Upper lobe of left lung (tissue), 6 donors: ENCODE measurements around the gene SELENOO. TPM values are rescaled to one million over a fixed set of nuclear protein-coding genes. Genes with fewer than 3 reads are reported as not detected.

Experiments
- ATAC-seq, 2 donors: fragments of 200-7000 bp; cut with Tn5 transposase; one replicate each; pipeline ENCODE4 v1.9.1; 2022; ENCODE audit warnings: mild to moderate bottlenecking in 2 of 2, moderate library complexity in 2 of 2; ENCODE audit not compliant: low FRiP score in 2 of 2
- DNase-seq, 2 donors: peaks; one replicate each; pipeline ENCODE4 v3.0.0-alpha.2; 2019 to 2020
- H3K27ac ChIP-seq, 4 donors: fragments of 200-600 bp; sonication (generic); one replicate each; pipeline ENCODE4 v1.5.1; 2016 to 2019
- H3K27me3 ChIP-seq, 4 donors: fragments of 200-600 bp; sonication (generic); one replicate each; pipeline ENCODE4 v1.5.1; 2017 to 2019
- H3K36me3 ChIP-seq, 4 donors: fragments of 200-600 bp; sonication (generic); one replicate each; pipeline ENCODE4 v1.5.1; 2016 to 2019
- H3K4me1 ChIP-seq, 4 donors: fragments of 200-600 bp; sonication (generic); one replicate each; pipeline ENCODE4 v1.5.1; 2018 to 2019
- H3K4me3 ChIP-seq, 4 donors: fragments of 200-600 bp; sonication (generic); one replicate each; pipeline ENCODE4 v1.5.1; 2017 to 2019; ENCODE audit warnings: mild to moderate bottlenecking in 2 of 4, moderate library complexity in 1 of 4
- H3K9me3 ChIP-seq, 4 donors: fragments of 200-600 bp; sonication (generic); one replicate each; pipeline ENCODE4 v1.5.1; 2018 to 2019
- EP300 ChIP-seq, 4 donors: sonication (generic); formaldehyde crosslinking; IDR thresholded peaks; one replicate each; pipeline ENCODE4 v1.5.1; 2017; ENCODE audit warnings: antibody characterized with exemption in 4 of 4, control low read depth in 2 of 4
- POLR2A ChIP-seq, 4 donors: fragments of 450-650 bp; IDR thresholded peaks; one replicate each; pipeline ENCODE4 v1.5.1; 2016 to 2017; ENCODE audit warnings: antibody characterized with exemption in 4 of 4, mild to moderate bottlenecking in 2 of 4
- POLR2AphosphoS5 ChIP-seq, 2 donors: sonication (generic); formaldehyde crosslinking; IDR thresholded peaks; one replicate each; pipeline ENCODE4 v1.5.1; 2017; ENCODE audit warnings: antibody characterized with exemption in 2 of 2
- WGBS, 2 donors: methylation state at CpG; one replicate each; pipeline ENCODE4 v1.1.5; 2017 to 2018; 5-methylcytosine and 5-hydroxymethylcytosine counted together
- total RNA-seq, 6 donors: library from RNA; depleted of rRNA in 4 of 6; stranded (reverse); fragments of >200 nt in 4 of 6; gene quantifications; one replicate each; pipeline versions ENCODE4 v1.1.0 to v1.2.1, GENCODE V29; 2016 to 2021
- TF ChIP-seq, protein P1 (sequence below), 6 experiments: fragments of 450-650 bp in 4 of 6; fragments of 200-600 bp in 2 of 6; sonication (generic) in 2 of 6; IDR thresholded peaks; one replicate each; pipeline ENCODE4 v1.5.1; 2016 to 2019; ENCODE audit warnings: antibody characterized with exemption in 6 of 6
- donor health status: DM: no; HTN: no; CAD: no; lungs with moderate emphysema.
- donor health status: DM: no; HTN: yes; CAD: no; lungs with severe emphysema.

Gene SELENOO
- total RNA-seq, 6 donors from 2014 or later, result 23.1 to 102 (median 28.9) TPM

GRCh38 chr22:50184902-50185374, 15.9 kb upstream of the SELENOO start:
- TF ChIP-seq, protein P1, sequence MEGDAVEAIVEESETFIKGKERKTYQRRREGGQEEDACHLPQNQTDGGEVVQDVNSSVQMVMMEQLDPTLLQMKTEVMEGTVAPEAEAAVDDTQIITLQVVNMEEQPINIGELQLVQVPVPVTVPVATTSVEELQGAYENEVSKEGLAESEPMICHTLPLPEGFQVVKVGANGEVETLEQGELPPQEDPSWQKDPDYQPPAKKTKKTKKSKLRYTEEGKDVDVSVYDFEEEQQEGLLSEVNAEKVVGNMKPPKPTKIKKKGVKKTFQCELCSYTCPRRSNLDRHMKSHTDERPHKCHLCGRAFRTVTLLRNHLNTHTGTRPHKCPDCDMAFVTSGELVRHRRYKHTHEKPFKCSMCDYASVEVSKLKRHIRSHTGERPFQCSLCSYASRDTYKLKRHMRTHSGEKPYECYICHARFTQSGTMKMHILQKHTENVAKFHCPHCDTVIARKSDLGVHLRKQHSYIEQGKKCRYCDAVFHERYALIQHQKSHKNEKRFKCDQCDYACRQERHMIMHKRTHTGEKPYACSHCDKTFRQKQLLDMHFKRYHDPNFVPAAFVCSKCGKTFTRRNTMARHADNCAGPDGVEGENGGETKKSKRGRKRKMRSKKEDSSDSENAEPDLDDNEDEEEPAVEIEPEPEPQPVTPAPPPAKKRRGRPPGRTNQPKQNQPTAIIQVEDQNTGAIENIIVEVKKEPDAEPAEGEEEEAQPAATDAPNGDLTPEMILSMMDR (IDR thresholded peaks at IDR 0.05), result no peak
- TF ChIP-seq EP300 (IDR thresholded peaks at IDR 0.05), result no peak
- no peak for TF ChIP-seq POLR2AphosphoS5 (IDR thresholded peaks at IDR 0.05)
- TF ChIP-seq POLR2A (IDR thresholded peaks at IDR 0.05), result no peak
- peak in 1 of 2 donors; percentile 15 for ATAC-seq
- WGBS, 2 donors, result 9% methylated on average over 11 of the region's 63 CpGs; no CpG with 5 or more reads in 1 of the 2 donors
- peaks cover 43 to 61% (median 49%) of the 10 kb centered on the region in 4 donors for H3K4me1 ChIP-seq
- H3K4me3 ChIP-seq, result peak overlapping the region; percentile 27 to 95 (median 74)
- no peaks in the 10 kb centered on the region for H3K27me3 ChIP-seq
- H3K9me3 ChIP-seq, result no peaks in the 10 kb centered on the region
- no peaks in the 10 kb centered on the region for H3K36me3 ChIP-seq
- peak overlapping the region in 3 of 4 donors; percentile 61 to 89 (median 83) for H3K27ac ChIP-seq
- DNase-seq, result peak in 1 of 2 donors; percentile 89

GRCh38 chr22:50185375-50186087, 15.3 kb upstream of the SELENOO start, which contains the start of gene TRABD:
Gene TRABD, plus strand, starts transcription at chr22:50185913. Its CDS starts 7,148 bp downstream, at chr22:50193061.
- DNase-seq, result peak; percentile 91 to 98
- H3K4me3 ChIP-seq, result peak within 1 kb of the TSS; percentile 73 to 95 (median 74)
- TF ChIP-seq POLR2AphosphoS5 (IDR thresholded peaks at IDR 0.05) (peak; percentile 11 to 28), EP300 (IDR thresholded peaks at IDR 0.05) (no peak), POLR2A (IDR thresholded peaks at IDR 0.05) (peak in 1 of 4 donors; percentile 24)
- peak within 1 kb of the TSS; percentile 53 to 89 (median 84) for H3K27ac ChIP-seq
- WGBS, 2 donors, result 0 to 4% methylated on average over 13 to 30 of the region's 90 CpGs
- H3K36me3 ChIP-seq, result no peaks in the 10 kb centered on the region
- ATAC-seq, result peak; percentile 84 to 92
- H3K27me3 ChIP-seq, result no peaks in the 10 kb centered on the region
- H3K4me1 ChIP-seq, result peaks cover 46 to 67% (median 54%) of the 10 kb centered on the region in 4 donors
- H3K9me3 ChIP-seq, result no peaks in the 10 kb centered on the region

GRCh38 chr22:50186181-50186714, 14.6 kb upstream of the SELENOO start:
- Histone ChIP-seq H3K36me3 (no peaks in the 10 kb centered on the region), H3K27me3 (no peaks in the 10 kb centered on the region), H3K4me1 (peaks cover 53 to 74% (median 60%) of the 10 kb centered on the region in 4 donors), H3K9me3 (no peaks in the 10 kb centered on the region), H3K27ac (peak overlapping the region; percentile 53 to 89 (median 80)), H3K4me3 (peak overlapping the region; percentile 73 to 95 (median 74))
- TF ChIP-seq, protein P1 (IDR thresholded peaks at IDR 0.05), result no peak
- no peak for TF ChIP-seq POLR2A (IDR thresholded peaks at IDR 0.05)
- TF ChIP-seq POLR2AphosphoS5 (IDR thresholded peaks at IDR 0.05), result no peak
- no peak for TF ChIP-seq EP300 (IDR thresholded peaks at IDR 0.05)
- DNase-seq (peak in 1 of 2 donors; percentile 89), ATAC-seq (no peak)
- 2 to 6% methylated on average over 22 to 23 of the region's 47 CpGs for WGBS, 2 donors

- no peaks in the 10 kb centered on the region for H3K27me3 ChIP-seq
- H3K36me3 ChIP-seq, result no peaks in the 10 kb centered on the region
- no peaks in the 10 kb centered on the region for H3K9me3 ChIP-seq
- WGBS, 2 donors, result 39 to 43% methylated on average over 6 to 21 of the region's 26 CpGs
- peak overlapping the region; percentile 73 to 95 (median 74) for H3K4me3 ChIP-seq
- DNase-seq (peak in 1 of 2 donors; percentile 82), ATAC-seq (no peak)
- H3K27ac ChIP-seq, result peak overlapping the region; percentile 53 to 89 (median 80)
- TF ChIP-seq, protein P1 (IDR thresholded peaks at IDR 0.05), result no peak
- TF ChIP-seq POLR2AphosphoS5 (IDR thresholded peaks at IDR 0.05) (no peak), EP300 (IDR thresholded peaks at IDR 0.05) (no peak), POLR2A (IDR thresholded peaks at IDR 0.05) (no peak)
- H3K4me1 ChIP-seq, result peaks cover 54 to 81% (median 67%) of the 10 kb centered on the region in 4 donors
These were observed 13.9 kb upstream of the SELENOO start for GRCh38 chr22:50186761-50187523.
